Spinal cord (tissue), 10 donors: ENCODE data around the gene OTOG. TPM values are rescaled to one million over a fixed set of nuclear protein-coding genes. Genes with fewer than 3 reads are reported as not detected.

Experiments used
- DNase-seq, 6 donors: peaks; one replicate each; pipeline versions ENCODE4 v3.0.0 to v3.0.0-alpha.2; 2013 to 2015; ENCODE audit warnings: low spot score in 6 of 6, low read depth in 4 of 6
- H3K27ac ChIP-seq: one replicate; pipeline ENCODE4 v1.5.1; 2013; ENCODE audit warnings: low read depth, low read length, control low read depth
- H3K27me3 ChIP-seq: one replicate; pipeline ENCODE4 v1.6.1; 2013; ENCODE audit warnings: low read length; ENCODE audit not compliant: control insufficient read depth, insufficient read depth
- H3K36me3 ChIP-seq: one replicate; pipeline ENCODE4 v1.6.1; 2013; ENCODE audit warnings: low read length; ENCODE audit not compliant: control insufficient read depth, insufficient read depth
- H3K4me1 ChIP-seq: one replicate; pipeline ENCODE4 v1.6.1; 2013; ENCODE audit warnings: low read length; ENCODE audit not compliant: control insufficient read depth, insufficient read depth
- H3K4me3 ChIP-seq: one replicate; pipeline ENCODE4 v1.5.1; 2013; ENCODE audit warnings: low read depth, low read length, control low read depth
- H3K9me3 ChIP-seq: one replicate; pipeline ENCODE4 v1.6.1; 2013; ENCODE audit warnings: low read length; ENCODE audit not compliant: control insufficient read depth, insufficient read depth
- WGBS: methylation state at CpG from one replicate; pipeline ENCODE4 v1.1.5; 2013; ENCODE audit warnings: missing lambda C conversion rate; ENCODE audit not compliant: insufficient coverage; 5-methylcytosine and 5-hydroxymethylcytosine counted together
- polyA plus RNA-seq, 2 donors: library from polyadenylated mRNA; unstranded; fragments of 120-200 nt; gene quantifications; one replicate each; pipeline ENCODE4 v1.2.1, GENCODE V29; 2013; ENCODE audit not compliant: insufficient read length in 2 of 2
- total RNA-seq, 2 donors: library from RNA; depleted of rRNA in 1 of 2; stranded (reverse); fragments of 120-200 nt in 1 of 2; fragments of >200 nt in 1 of 2; gene quantifications; one replicate each; pipeline versions ENCODE4 v1.2.3 to v1.2.4, GENCODE V29; 2013 to 2014
- donor health status: healthy.

The OTOG gene
- total and polyA plus RNA-seq, 4 donors = under 0.01 to 1.3 (median 0.23) TPM; not detected in 1

- no peak for DNase-seq
- H3K27ac ChIP-seq = no peak overlapping the region
- 75% methylated on average over 2 of the region's 4 CpGs for WGBS
Observed at GRCh38 chr11:17563961-17564686, 17.1 kb downstream of the OTOG start.

DNA sequence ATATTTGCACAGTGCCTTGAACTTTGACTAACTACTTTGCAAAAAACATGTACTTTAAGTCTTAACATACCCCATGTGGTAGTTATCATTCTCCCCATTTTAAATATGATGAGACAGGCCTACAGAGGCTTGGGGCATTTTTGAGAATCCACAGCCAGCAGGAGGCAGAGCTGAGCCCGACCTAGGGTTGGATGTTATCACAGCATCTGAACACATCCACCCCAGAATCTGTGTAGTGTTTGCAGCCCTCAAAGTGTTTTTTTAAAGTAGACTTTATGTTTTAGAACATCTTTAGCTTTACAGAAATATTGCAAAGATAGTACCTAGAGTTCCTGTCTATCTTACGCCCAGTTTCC is 17.6 kb downstream of the OTOG start:
- no peaks in the 10 kb centered on the region for H3K4me1 ChIP-seq
- no peaks in the 10 kb centered on the region for H3K36me3 ChIP-seq
- H3K27me3 ChIP-seq = no peaks in the 10 kb centered on the region
- no CpG with 5 or more reads among the region's 2 CpGs for WGBS
- DNase-seq = no peak
- no peak overlapping the region for H3K27ac ChIP-seq
- H3K9me3 ChIP-seq = no peaks in the 10 kb centered on the region
- H3K4me3 ChIP-seq = no peak overlapping the region

More at GRCh38 chr11:17563961-17564686, 17.1 kb downstream of the OTOG start:
- H3K4me1 ChIP-seq = no peaks in the 10 kb centered on the region
- H3K4me3 ChIP-seq = no peak overlapping the region
- no peaks in the 10 kb centered on the region for H3K27me3 ChIP-seq
- no peaks in the 10 kb centered on the region for H3K36me3 ChIP-seq
- no peaks in the 10 kb centered on the region for H3K9me3 ChIP-seq

DNA sequence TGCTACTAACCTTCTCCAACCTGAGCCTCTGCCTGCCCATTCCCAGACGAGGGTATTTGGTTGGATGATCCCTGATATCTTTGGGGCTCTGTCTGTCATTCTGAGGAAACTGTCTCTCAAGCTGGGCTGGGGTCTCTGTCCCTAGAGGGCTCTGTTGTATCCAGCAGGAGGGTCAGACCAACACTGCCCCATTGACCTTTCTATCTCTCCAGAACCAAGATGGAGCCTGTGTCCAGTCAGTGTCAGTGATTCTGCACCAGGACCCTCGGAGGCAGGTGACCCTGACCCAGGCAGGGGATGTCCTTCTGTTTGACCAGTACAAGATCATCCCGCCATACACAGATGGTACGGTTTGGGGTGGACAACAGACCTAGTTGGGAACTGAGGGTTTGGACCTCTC is 21.9 kb downstream of the OTOG start:
- Histone ChIP-seq H3K36me3 (no peaks in the 10 kb centered on the region), H3K4me3 (no peak overlapping the region), H3K4me1 (no peaks in the 10 kb centered on the region), H3K27me3 (no peaks in the 10 kb centered on the region), H3K9me3 (no peaks in the 10 kb centered on the region), H3K27ac (no peak overlapping the region)
- 87% methylated on average over 4 of the region's 4 CpGs for WGBS
- DNase-seq = no peak

GRCh38 chr11:17570034-17570433 is 23.0 kb downstream of the OTOG start:
- WGBS = 93% methylated on average over 15 of the region's 23 CpGs
- Histone ChIP-seq H3K27ac (no peak overlapping the region), H3K27me3 (no peaks in the 10 kb centered on the region), H3K36me3 (no peaks in the 10 kb centered on the region), H3K4me3 (no peak overlapping the region), H3K4me1 (no peaks in the 10 kb centered on the region), H3K9me3 (no peaks in the 10 kb centered on the region)
- no peak for DNase-seq

GRCh38 chr11:17571431-17572358 is 24.6 kb downstream of the OTOG start:
- no peaks in the 10 kb centered on the region for H3K27me3 ChIP-seq
- H3K36me3 ChIP-seq = no peaks in the 10 kb centered on the region
- no peaks in the 10 kb centered on the region for H3K9me3 ChIP-seq
- no peak overlapping the region for H3K27ac ChIP-seq
- no peak overlapping the region for H3K4me3 ChIP-seq
- DNase-seq = no peak
- H3K4me1 ChIP-seq = no peaks in the 10 kb centered on the region
- 91% methylated on average over 11 of the region's 14 CpGs for WGBS

GRCh38 chr11:17572359-17572690 is 25.3 kb downstream of the OTOG start:
- no peaks in the 10 kb centered on the region for H3K4me1 ChIP-seq
- no peak overlapping the region for H3K4me3 ChIP-seq
- H3K27me3 ChIP-seq = no peaks in the 10 kb centered on the region
- DNase-seq = no peak
- 64% methylated on average over 3 of the region's 3 CpGs for WGBS
- H3K9me3 ChIP-seq = no peaks in the 10 kb centered on the region
- H3K27ac ChIP-seq = no peak overlapping the region
- no peaks in the 10 kb centered on the region for H3K36me3 ChIP-seq

DNA sequence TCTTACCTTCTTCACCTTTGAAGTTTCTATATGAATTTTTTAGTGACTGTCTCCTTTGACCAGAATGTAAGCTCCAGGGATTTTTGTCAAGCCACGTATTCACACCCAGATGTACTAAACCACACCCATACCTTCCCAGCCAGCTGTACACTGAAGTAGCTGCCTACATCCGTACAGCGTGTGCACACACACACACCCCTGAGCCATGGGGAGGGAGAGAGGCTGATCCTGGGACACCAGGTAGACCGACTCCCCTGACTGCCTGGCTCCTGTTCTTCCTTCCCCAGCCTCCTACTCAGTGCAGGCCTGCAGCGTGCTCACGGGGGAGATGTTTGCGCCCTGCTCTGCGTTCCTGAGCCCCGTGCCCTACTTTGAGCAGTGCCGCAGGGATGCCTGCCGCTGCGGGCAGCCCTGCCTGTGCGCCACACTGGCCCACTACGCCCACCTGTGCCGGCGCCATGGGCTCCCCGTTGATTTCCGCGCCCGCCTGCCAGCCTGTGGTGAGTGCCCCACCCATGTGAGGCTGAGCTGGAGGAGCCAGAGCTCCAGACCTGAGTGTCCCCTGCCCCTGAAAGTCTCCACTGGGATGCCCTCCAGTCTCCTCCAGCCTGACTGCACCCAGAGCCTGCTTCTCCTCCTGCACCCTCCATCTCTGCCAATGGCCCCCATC is 25.9 kb downstream of the OTOG start:
- Histone ChIP-seq H3K27me3 (no peaks in the 10 kb centered on the region), H3K27ac (no peak overlapping the region), H3K4me1 (no peaks in the 10 kb centered on the region), H3K4me3 (no peak overlapping the region), H3K9me3 (no peaks in the 10 kb centered on the region), H3K36me3 (no peaks in the 10 kb centered on the region)
- DNase-seq = no peak
- 91% methylated on average over 16 of the region's 20 CpGs for WGBS

DNA sequence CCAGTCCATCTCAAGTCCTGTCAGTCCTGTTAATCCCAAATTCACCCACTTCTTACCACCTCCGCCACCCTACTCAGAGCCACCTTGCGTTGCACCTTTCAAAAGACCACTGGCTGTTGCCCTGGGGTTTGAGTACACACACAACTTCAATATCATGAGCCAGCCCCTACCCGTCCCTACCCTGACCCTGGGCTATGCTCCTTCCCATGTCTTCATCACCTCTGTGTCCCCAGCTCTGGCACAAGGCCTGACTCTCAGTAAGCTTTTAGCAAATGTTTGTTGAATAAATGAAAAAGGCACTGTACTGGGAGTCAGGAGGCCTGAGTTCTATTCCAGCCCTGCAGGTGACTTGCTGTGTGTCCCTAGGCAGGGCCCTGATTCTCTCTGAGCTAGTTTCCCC is 26.5 kb downstream of the OTOG start:
- DNase-seq = no peak
- no peaks in the 10 kb centered on the region for H3K27me3 ChIP-seq
- H3K4me1 ChIP-seq = no peaks in the 10 kb centered on the region
- H3K4me3 ChIP-seq = no peak overlapping the region
- H3K36me3 ChIP-seq = no peaks in the 10 kb centered on the region
- no peaks in the 10 kb centered on the region for H3K9me3 ChIP-seq
- WGBS = 93% methylated on average over 3 of the region's 3 CpGs
- no peak overlapping the region for H3K27ac ChIP-seq

DNA sequence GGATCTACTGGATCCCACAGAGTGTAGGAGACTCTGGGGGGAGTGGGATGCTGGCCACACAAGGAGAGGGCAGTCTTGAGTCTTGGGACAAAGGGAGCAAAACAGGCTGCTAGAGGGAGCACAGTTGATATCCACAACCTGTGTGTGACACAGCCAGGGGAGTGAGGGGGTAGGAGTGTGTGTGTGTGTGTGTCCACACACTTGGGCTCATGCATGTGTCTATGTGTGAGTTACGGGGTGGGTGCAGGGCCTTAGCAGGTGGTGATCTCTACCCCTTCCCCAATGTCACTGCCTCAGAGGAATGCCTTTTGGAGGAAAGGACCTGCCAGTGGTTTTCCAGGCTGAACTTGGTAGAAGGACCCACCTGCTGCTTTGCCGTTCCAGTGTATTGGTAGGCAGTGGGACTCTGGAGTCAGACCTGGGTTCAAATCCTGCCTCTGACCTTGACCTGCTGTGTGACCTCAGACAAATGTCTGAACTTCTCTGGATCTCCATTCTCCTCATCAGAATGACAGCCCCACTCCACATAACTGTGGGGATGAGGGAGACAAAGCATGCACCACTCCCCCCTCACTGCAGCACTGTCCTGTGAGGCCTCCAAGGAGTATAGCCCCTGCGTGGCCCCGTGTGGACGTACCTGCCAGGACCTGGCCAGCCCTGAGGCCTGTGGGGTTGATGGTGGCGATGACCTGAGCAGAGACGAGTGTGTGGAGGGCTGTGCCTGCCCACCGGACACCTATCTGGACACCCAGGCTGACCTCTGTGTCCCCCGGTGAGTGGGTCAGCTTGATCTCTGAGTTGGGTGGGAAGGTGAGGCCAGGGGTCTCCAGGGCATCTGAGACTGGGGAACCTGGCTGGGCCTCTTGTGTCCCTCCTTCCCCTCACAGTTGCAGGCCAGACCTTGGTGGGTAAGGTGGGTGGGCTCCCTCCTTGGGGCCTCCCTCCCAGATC is 27.4 kb downstream of the OTOG start:
- Histone ChIP-seq H3K9me3 (no peaks in the 10 kb centered on the region), H3K27me3 (no peaks in the 10 kb centered on the region), H3K36me3 (no peaks in the 10 kb centered on the region), H3K27ac (no peak overlapping the region), H3K4me1 (no peaks in the 10 kb centered on the region), H3K4me3 (no peak overlapping the region)
- DNase-seq = no peak
- 82% methylated on average over 7 of the region's 9 CpGs for WGBS
